ENCODE results near the gene IREB2. TPM values are rescaled to one million over a fixed set of nuclear protein-coding genes. Genes with fewer than 3 reads are reported as not detected.
A peak's percentile ranks its signal among the peaks of the same experiment; 100 is the strongest.

The IREB2 gene
- total RNA-seq, 1 experiment from 2014 or later, result 86.4 TPM

DNA sequence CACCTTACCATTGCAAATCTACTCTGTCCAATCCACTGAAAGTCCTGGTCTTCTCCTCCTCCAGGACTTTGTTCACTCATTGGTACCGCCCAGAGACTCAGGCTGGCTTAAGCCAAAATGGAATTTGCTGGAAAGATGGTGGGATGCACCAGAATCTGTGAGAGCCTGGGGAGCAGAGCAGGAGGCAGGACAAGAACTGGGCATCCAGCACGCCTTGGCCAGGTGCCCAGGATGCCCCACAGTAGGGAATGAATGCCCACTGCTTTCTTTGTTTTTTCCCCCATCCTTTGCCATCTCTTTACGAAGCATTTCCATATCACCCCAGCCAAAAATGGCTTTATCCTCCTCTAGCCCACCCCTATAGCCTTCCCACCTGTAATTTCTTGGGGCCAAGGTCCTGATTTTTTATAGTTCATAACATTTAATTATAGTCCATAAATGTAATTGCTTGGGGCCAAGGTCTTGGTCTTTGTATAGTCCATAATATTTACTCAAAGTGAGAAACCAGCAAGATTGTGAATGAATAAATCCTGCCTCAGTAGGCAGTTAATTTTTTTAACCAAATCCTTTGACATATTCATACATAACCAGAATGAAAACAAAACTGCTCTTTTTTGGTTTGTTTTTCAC, 23.3 kb upstream of the IREB2 start:
- H3K4me3 ChIP-seq (ENCODE audit: low read depth, low read length, poor library complexity, severe bottlenecking), result no peak overlapping the region
- no peaks in the 10 kb centered on the region for H3K36me3 ChIP-seq (ENCODE audit: insufficient read depth, low read length, poor library complexity, severe bottlenecking)
- intact Hi-C loops (cut with micrococcal nuclease; ENCODE audit: unreplicated experiment), result no loop called here
- no peak overlapping the region for H3K27ac ChIP-seq (ENCODE audit: low read depth, low read length, poor library complexity, severe bottlenecking)
- BruUV-seq (replicated peaks), result no TSS peak
- TF ChIP-seq, protein P1, sequence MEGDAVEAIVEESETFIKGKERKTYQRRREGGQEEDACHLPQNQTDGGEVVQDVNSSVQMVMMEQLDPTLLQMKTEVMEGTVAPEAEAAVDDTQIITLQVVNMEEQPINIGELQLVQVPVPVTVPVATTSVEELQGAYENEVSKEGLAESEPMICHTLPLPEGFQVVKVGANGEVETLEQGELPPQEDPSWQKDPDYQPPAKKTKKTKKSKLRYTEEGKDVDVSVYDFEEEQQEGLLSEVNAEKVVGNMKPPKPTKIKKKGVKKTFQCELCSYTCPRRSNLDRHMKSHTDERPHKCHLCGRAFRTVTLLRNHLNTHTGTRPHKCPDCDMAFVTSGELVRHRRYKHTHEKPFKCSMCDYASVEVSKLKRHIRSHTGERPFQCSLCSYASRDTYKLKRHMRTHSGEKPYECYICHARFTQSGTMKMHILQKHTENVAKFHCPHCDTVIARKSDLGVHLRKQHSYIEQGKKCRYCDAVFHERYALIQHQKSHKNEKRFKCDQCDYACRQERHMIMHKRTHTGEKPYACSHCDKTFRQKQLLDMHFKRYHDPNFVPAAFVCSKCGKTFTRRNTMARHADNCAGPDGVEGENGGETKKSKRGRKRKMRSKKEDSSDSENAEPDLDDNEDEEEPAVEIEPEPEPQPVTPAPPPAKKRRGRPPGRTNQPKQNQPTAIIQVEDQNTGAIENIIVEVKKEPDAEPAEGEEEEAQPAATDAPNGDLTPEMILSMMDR (conservative IDR thresholded peaks at IDR 0.05; ENCODE audit: low read depth, low read length), result no peak
- no peak for TF ChIP-seq EZH2 (IDR thresholded peaks at IDR 0.05; ENCODE audit: borderline replicate concordance, low read depth, low read length, poor library complexity, severe bottlenecking)
- no peaks in the 10 kb centered on the region for H3K27me3 ChIP-seq (replicated peaks; ENCODE audit: insufficient read depth, low read depth, low read length, poor library complexity)
- DNase-seq (ENCODE audit: low spot score), result no peak
- no peaks in the 10 kb centered on the region for H3K4me1 ChIP-seq (ENCODE audit: insufficient read depth, low read length, poor library complexity, severe bottlenecking)
- H3K9me3 ChIP-seq (ENCODE audit: low read depth, low read length, poor library complexity, severe bottlenecking), result no peaks in the 10 kb centered on the region
- CTCF ChIA-PET, result interaction anchor here (1.0 to 2.8 kb wide), 3 partner anchors 98 to 106 kb away, joined by 4 to 18 read pairs (median 4); no protein-coding TSS in a partner anchor
- POLR2A ChIA-PET (ENCODE audit: low non-redundant PET), result no interaction called here

DNA sequence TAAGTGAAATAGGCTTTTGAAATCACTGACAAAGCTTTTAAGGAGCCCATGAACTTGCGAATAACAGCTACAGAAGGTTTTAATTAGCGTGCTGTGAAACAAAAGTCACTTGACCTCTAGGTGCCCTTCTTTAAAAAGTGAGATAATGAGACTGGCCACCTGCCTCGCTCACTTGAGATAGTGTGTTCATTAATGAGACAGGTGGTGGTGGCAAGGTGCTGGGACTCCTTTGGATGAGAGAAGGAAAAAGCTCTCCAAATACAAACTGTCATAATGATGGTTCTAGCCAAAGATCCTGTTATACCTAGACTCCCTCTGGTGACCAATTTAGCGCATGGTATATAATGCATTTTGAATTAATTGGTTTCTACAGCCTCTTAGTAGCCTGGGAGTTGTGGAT, 22.7 kb upstream of the IREB2 start:
- H3K27ac ChIP-seq (ENCODE audit: low read depth, low read length, poor library complexity, severe bottlenecking), result no peak overlapping the region
- peak; percentile 59 for DNase-seq (ENCODE audit: low spot score)
- H3K4me3 ChIP-seq (ENCODE audit: low read depth, low read length, poor library complexity, severe bottlenecking), result no peak overlapping the region
- no TSS peak for BruUV-seq (replicated peaks)
- H3K27me3 ChIP-seq (replicated peaks; ENCODE audit: insufficient read depth, low read depth, low read length, poor library complexity), result no peaks in the 10 kb centered on the region
- TF ChIP-seq EZH2 (IDR thresholded peaks at IDR 0.05; ENCODE audit: borderline replicate concordance, low read depth, low read length, poor library complexity, severe bottlenecking), result no peak
- TF ChIP-seq, protein P1 (conservative IDR thresholded peaks at IDR 0.05; ENCODE audit: low read depth, low read length), result peak; percentile 57
- ChIA-PET POLR2A (ENCODE audit: low non-redundant PET) (no interaction called here), CTCF (interaction anchor here (1.0 to 2.8 kb wide), 3 partner anchors 98 to 107 kb away, joined by 4 to 18 read pairs (median 4); no protein-coding TSS in a partner anchor)
- no peaks in the 10 kb centered on the region for H3K4me1 ChIP-seq (ENCODE audit: insufficient read depth, low read length, poor library complexity, severe bottlenecking)
- H3K9me3 ChIP-seq (ENCODE audit: low read depth, low read length, poor library complexity, severe bottlenecking), result no peaks in the 10 kb centered on the region
- H3K36me3 ChIP-seq (ENCODE audit: insufficient read depth, low read length, poor library complexity, severe bottlenecking), result no peaks in the 10 kb centered on the region
- intact Hi-C loops (cut with micrococcal nuclease; ENCODE audit: unreplicated experiment), result no loop called here

DNA sequence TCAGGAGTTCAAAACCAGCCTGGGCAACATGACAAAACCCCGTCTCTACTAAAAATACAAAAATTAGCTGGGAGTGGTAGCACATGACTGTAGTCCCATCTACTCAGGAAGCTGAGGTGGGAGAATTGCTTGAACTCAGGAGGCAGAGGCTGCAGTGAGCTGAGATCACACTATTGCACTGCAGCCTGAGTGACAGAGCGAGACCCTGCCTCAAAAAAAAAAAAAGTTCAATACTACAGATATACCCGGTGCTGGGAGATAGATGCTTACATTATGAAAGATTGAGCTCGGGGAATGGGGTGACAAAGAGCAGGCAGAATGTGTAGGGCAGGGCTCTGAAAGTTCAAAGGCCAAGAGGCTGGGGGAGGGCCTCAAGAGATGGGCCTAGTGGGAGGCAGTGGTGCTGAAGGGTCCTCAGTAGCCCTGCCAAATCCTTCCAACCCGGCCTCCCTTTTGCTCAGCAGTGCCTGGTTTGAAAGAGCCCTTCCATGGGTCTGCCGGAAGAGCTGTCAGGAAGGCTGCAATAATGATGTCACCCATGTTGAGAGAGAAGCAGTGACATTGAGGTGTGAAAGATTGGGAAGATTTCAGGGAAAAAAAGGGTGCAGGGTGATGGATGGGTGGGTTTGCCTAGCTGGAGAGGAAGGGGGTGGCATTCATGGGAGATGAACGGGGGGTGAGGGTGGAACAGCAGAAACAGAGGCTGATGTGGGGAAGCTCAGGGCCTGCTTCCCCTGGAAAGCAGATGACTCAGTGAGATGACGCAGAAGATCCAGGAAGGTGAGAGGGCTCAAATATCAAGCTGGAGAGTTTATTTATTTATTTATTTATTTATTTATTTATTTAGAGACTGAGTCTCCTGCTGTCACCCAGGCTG, 20.0 kb upstream of the IREB2 start:
- Histone ChIP-seq H3K27me3 (replicated peaks; ENCODE audit: insufficient read depth, low read depth, low read length, poor library complexity) (no peaks in the 10 kb centered on the region), H3K9me3 (ENCODE audit: low read depth, low read length, poor library complexity, severe bottlenecking) (no peaks in the 10 kb centered on the region), H3K4me3 (ENCODE audit: low read depth, low read length, poor library complexity, severe bottlenecking) (no peak overlapping the region), H3K27ac (ENCODE audit: low read depth, low read length, poor library complexity, severe bottlenecking) (no peak overlapping the region), H3K36me3 (ENCODE audit: insufficient read depth, low read length, poor library complexity, severe bottlenecking) (no peaks in the 10 kb centered on the region), H3K4me1 (ENCODE audit: insufficient read depth, low read length, poor library complexity, severe bottlenecking) (no peaks in the 10 kb centered on the region)
- DNase-seq (ENCODE audit: low spot score), result no peak
- no peak for TF ChIP-seq EZH2 (IDR thresholded peaks at IDR 0.05; ENCODE audit: borderline replicate concordance, low read depth, low read length, poor library complexity, severe bottlenecking)
- TF ChIP-seq, protein P1 (conservative IDR thresholded peaks at IDR 0.05; ENCODE audit: low read depth, low read length), result no peak
- CTCF ChIA-PET, result no interaction called here
- no TSS peak for BruUV-seq (replicated peaks)
- intact Hi-C loops (cut with micrococcal nuclease; ENCODE audit: unreplicated experiment), result no loop called here
- POLR2A ChIA-PET (ENCODE audit: low non-redundant PET), result no interaction called here
